Nephron progenitor cell (in vitro differentiated cells): Measurements from ENCODE around the gene FTHL17.

Experiments used
- DNase-seq: peaks from one replicate; pipeline ENCODE4 v3.0.0; 2021
- H3K27ac Mint-ChIP-seq: 2 replicates; pipeline ENCODE4 v1.8.0; 2021; ENCODE audit warnings: mild to moderate bottlenecking, moderate library complexity, mixed read lengths
- H3K27me3 Mint-ChIP-seq: 2 replicates; pipeline ENCODE4 v1.8.0; 2021; ENCODE audit warnings: mild to moderate bottlenecking, low read depth, mixed read lengths; ENCODE audit not compliant: poor library complexity
- H3K36me3 Mint-ChIP-seq: 2 replicates; pipeline ENCODE4 v1.8.0; 2021; ENCODE audit warnings: low read depth, mixed read lengths
- H3K4me1 Mint-ChIP-seq: 2 replicates; pipeline ENCODE4 v1.8.0; 2021; ENCODE audit warnings: mixed read lengths
- H3K4me3 Mint-ChIP-seq: 2 replicates; pipeline ENCODE4 v1.8.0; 2021; ENCODE audit warnings: mild to moderate bottlenecking, moderate library complexity, mixed read lengths
- H3K9me3 Mint-ChIP-seq: 2 replicates; pipeline ENCODE4 v1.8.0; 2021; ENCODE audit warnings: mild to moderate bottlenecking, moderate library complexity, mixed read lengths
- CTCF ChIP-seq: fragments of 200-600 bp; sonication (generic); IDR thresholded peaks from 2 replicates; pipeline ENCODE4 v1.5.0; 2021; ENCODE audit warnings: antibody characterized with exemption

The FTHL17 gene

GRCh38 chrX:31036895-31037294 is 34.9 kb downstream of the FTHL17 start:
- H3K36me3 Mint-ChIP-seq = no peaks in the 10 kb centered on the region
- H3K4me3 Mint-ChIP-seq = no peak overlapping the region
- H3K27ac Mint-ChIP-seq = no peak overlapping the region
- H3K27me3 Mint-ChIP-seq = no peaks in the 10 kb centered on the region
- peaks cover 5% of the 10 kb centered on the region for H3K4me1 Mint-ChIP-seq
- peak; percentile 33 for DNase-seq
- peak; percentile 53 for TF ChIP-seq CTCF
- H3K9me3 Mint-ChIP-seq = peaks cover 14% of the 10 kb centered on the region

- Mint-ChIP-seq H3K36me3 (no peaks in the 10 kb centered on the region), H3K27me3 (no peaks in the 10 kb centered on the region), H3K9me3 (peaks cover 31% of the 10 kb centered on the region), H3K27ac (no peak overlapping the region), H3K4me3 (no peak overlapping the region), H3K4me1 (peaks cover 2% of the 10 kb centered on the region)
- DNase-seq = no peak
- TF ChIP-seq CTCF = no peak
Observed at GRCh38 chrX:31027351-31027750, 44.5 kb downstream of the FTHL17 start.

- Mint-ChIP-seq H3K36me3 (no peaks in the 10 kb centered on the region), H3K9me3 (peaks cover 35% of the 10 kb centered on the region), H3K4me3 (no peak overlapping the region), H3K4me1 (no peaks in the 10 kb centered on the region), H3K27ac (no peak overlapping the region), H3K27me3 (no peaks in the 10 kb centered on the region)
- no peak for TF ChIP-seq CTCF
- no peak for DNase-seq
Observed at GRCh38 chrX:31024866-31025265, 47.0 kb downstream of the FTHL17 start.

DNA sequence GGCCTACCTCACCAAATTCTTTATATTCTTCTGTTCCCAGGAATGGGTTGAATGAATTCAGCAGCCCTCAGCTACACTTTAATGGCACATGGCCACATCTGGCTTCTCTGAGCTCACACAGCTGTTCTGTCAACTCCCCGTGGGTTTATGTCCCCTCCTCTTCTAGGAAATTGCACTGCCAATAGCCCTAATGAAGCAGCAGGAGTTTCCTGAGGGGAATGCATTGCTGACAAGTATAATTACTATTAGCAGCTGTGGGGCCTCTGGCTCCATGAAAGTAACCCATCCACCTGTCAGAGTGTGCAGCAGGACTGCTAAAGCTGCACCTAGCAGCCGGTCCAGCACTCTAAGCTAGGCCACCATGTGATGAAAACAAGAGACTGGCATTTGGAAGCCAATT is 50.3 kb downstream of the FTHL17 start:
- no peaks in the 10 kb centered on the region for H3K27me3 Mint-ChIP-seq
- no peak overlapping the region for H3K27ac Mint-ChIP-seq
- H3K36me3 Mint-ChIP-seq = no peaks in the 10 kb centered on the region
- no peak for DNase-seq
- no peak overlapping the region for H3K4me3 Mint-ChIP-seq
- TF ChIP-seq CTCF = no peak
- no peaks in the 10 kb centered on the region for H3K4me1 Mint-ChIP-seq
- H3K9me3 Mint-ChIP-seq = peaks cover 41% of the 10 kb centered on the region
